Smooth muscle cell (in vitro differentiated cells): Measurements from ENCODE around the gene EP400. TPM values are rescaled to one million over a fixed set of nuclear protein-coding genes. Genes with fewer than 3 reads are reported as not detected.

ENCODE experiments used
- DNase-seq: peaks from one replicate; lab custom pipeline; 2025; ENCODE audit not compliant: unreplicated experiment; lab: John Stamatoyannopoulos, UW
- H2AFZ ChIP-seq: fragments of 200-600 bp; sonication (generic); 2 replicates; pipeline ENCODE4 v1.6.0; 2016; ENCODE audit warnings: antibody characterized with exemption, low read depth, mild to moderate bottlenecking
- H3F3A ChIP-seq: fragments of 200-600 bp; sonication (generic); 2 replicates; pipeline ENCODE4 v1.6.0; 2017; ENCODE audit warnings: antibody characterized with exemption, low read depth
- H3K27ac ChIP-seq: fragments of 200-600 bp; sonication (generic); 2 replicates; pipeline ENCODE4 v1.5.1; 2016; ENCODE audit warnings: low read depth, mild to moderate bottlenecking
- H3K27me3 ChIP-seq: fragments of 200-600 bp; sonication (generic); 2 replicates; pipeline ENCODE4 v1.6.1; 2016; ENCODE audit warnings: low read depth, mild to moderate bottlenecking
- H3K36me3 ChIP-seq: fragments of 200-600 bp; sonication (generic); 2 replicates; pipeline ENCODE4 v1.5.1; 2016; ENCODE audit warnings: low read depth
- H3K4me1 ChIP-seq: fragments of 200-600 bp; sonication (generic); 2 replicates; pipeline ENCODE4 v1.5.1; 2016; ENCODE audit warnings: low read depth
- H3K4me2 ChIP-seq: fragments of 200-600 bp; sonication (generic); 2 replicates; pipeline ENCODE4 v1.6.0; 2016; ENCODE audit warnings: mild to moderate bottlenecking
- H3K4me3 ChIP-seq: fragments of 200-600 bp; sonication (generic); 2 replicates; pipeline ENCODE4 v1.5.1; 2016; ENCODE audit warnings: mild to moderate bottlenecking
- H3K79me2 ChIP-seq: fragments of 200-600 bp; sonication (generic); 2 replicates; pipeline ENCODE4 v1.6.0; 2016; ENCODE audit warnings: low read depth, mild to moderate bottlenecking
- H3K9ac ChIP-seq: fragments of 200-600 bp; sonication (generic); 2 replicates; pipeline ENCODE4 v1.6.0; 2016; ENCODE audit warnings: low read depth
- H3K9me3 ChIP-seq: fragments of 200-600 bp; sonication (generic); replicated peaks from 2 replicates; pipeline ENCODE4 v1.5.1; 2016; ENCODE audit warnings: low read depth
- H4K20me1 ChIP-seq: fragments of 200-600 bp; sonication (generic); 2 replicates; pipeline ENCODE4 v1.6.0; 2016; ENCODE audit warnings: low read depth
- WGBS: methylation state at CpG from one replicate; pipeline ENCODE4 v1.1.7; 2016; ENCODE audit warnings: low lambda C conversion rate; 5-methylcytosine and 5-hydroxymethylcytosine counted together
- polyA plus RNA-seq: library from polyadenylated mRNA; unstranded; fragments of >200 nt; fragmentation: Nextera tagmentation; extraction: Ambion mirVana; gene quantifications from 2 replicates; pipeline ENCODE4 v1.2.1, GENCODE V29; 2016
- total RNA-seq: library from RNA; depleted of rRNA; stranded (reverse); fragments of >200 nt; gene quantifications from 2 replicates; pipeline ENCODE4 v1.2.3, GENCODE V29; 2014
- TF ChIP-seq, protein P1 (sequence below): fragments of 200-600 bp; sonication (generic); IDR thresholded peaks from 2 replicates; pipeline ENCODE4 v1.5.1; 2017; ENCODE audit warnings: borderline replicate concordance, mild to moderate bottlenecking, antibody characterized with exemption; ENCODE audit not compliant: insufficient read depth, poor library complexity, severe bottlenecking

The EP400 gene
- total and polyA plus RNA-seq, 2 experiments from 2014 or later: 6.6 to 13.6 TPM

DNA sequence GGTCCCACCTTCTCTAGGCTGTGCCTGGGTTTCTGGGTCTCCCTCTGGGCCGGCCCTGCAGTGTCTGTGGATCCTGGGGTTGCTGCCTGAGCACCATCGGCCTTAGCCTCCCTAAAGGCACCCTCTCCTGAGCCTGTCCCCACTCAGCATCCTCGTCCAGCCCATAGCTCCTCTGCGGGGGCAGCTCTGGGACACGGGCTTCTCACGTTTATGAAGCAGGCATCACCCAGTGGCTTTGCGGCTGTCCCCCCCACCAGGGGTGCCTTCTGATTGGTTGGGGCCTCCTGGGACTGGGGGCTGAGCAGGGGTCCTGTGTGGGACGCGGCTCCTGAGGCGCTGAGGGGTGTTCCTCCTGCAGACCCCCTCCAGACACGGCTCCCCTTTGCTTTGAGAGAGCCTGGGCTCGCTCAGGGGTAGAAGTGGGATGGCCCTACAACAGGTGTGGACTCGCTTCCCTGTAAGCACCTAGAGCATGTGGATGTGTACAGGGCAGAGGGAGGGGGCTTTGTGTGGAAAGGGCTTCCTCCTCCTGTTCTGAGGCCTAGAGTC lies 44.6 kb upstream of the EP400 start:
- Histone ChIP-seq H4K20me1 (peaks cover 78% of the 10 kb centered on the region), H3K4me3 (no peak overlapping the region)
- 97% methylated on average over 13 of the region's 13 CpGs for WGBS

DNA sequence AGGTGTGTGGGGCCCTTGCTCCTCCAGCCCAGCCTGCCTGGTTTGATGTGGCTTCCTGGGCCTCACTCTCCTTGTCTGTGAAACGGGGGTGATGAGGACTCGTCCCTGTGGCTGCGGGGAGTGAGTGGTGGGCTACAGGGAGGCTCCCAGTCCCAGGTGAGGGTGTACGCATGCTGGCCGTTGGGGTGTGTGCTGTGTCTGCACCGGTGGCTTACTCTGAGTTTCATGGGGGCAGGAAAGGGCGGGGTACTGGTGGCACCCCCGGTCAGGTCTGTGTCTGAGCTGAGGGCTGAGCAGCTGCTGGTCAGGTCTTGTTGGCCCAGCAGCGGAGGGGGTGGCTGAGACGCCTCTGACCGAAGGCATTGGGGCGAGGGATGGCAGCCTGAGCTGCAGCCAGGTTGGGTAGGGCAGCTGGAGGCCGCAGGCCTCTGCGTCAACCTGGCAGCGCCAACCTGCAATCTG lies 44.1 kb upstream of the EP400 start:
- 98% methylated on average over 15 of the region's 15 CpGs for WGBS
- peaks cover 75% of the 10 kb centered on the region for H4K20me1 ChIP-seq
- no peak overlapping the region for H2AFZ ChIP-seq
- no peaks in the 10 kb centered on the region for H3K4me1 ChIP-seq
- TF ChIP-seq, protein P1, sequence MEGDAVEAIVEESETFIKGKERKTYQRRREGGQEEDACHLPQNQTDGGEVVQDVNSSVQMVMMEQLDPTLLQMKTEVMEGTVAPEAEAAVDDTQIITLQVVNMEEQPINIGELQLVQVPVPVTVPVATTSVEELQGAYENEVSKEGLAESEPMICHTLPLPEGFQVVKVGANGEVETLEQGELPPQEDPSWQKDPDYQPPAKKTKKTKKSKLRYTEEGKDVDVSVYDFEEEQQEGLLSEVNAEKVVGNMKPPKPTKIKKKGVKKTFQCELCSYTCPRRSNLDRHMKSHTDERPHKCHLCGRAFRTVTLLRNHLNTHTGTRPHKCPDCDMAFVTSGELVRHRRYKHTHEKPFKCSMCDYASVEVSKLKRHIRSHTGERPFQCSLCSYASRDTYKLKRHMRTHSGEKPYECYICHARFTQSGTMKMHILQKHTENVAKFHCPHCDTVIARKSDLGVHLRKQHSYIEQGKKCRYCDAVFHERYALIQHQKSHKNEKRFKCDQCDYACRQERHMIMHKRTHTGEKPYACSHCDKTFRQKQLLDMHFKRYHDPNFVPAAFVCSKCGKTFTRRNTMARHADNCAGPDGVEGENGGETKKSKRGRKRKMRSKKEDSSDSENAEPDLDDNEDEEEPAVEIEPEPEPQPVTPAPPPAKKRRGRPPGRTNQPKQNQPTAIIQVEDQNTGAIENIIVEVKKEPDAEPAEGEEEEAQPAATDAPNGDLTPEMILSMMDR: no peak
- H3K79me2 ChIP-seq: peaks cover 40% of the 10 kb centered on the region
- no peaks in the 10 kb centered on the region for H3K36me3 ChIP-seq
- no peak for DNase-seq
- H3K27me3 ChIP-seq: no peaks in the 10 kb centered on the region
- H3K9me3 ChIP-seq: no peaks in the 10 kb centered on the region
- no peak overlapping the region for H3K4me2 ChIP-seq
- H3F3A ChIP-seq: no peaks in the 10 kb centered on the region
- no peak overlapping the region for H3K4me3 ChIP-seq
- no peak overlapping the region for H3K27ac ChIP-seq
- H3K9ac ChIP-seq: no peak overlapping the region

More for the DNA sequence above, 44.6 kb upstream of the EP400 start:
- Histone ChIP-seq H3K4me1 (no peaks in the 10 kb centered on the region), H3K9ac (no peak overlapping the region), H3F3A (no peaks in the 10 kb centered on the region), H3K4me2 (no peak overlapping the region), H3K27me3 (no peaks in the 10 kb centered on the region), H2AFZ (no peak overlapping the region), H3K9me3 (no peaks in the 10 kb centered on the region), H3K36me3 (no peaks in the 10 kb centered on the region), H3K79me2 (peaks cover 45% of the 10 kb centered on the region), H3K27ac (no peak overlapping the region)
- DNase-seq: no peak
- TF ChIP-seq, protein P1: no peak

DNA sequence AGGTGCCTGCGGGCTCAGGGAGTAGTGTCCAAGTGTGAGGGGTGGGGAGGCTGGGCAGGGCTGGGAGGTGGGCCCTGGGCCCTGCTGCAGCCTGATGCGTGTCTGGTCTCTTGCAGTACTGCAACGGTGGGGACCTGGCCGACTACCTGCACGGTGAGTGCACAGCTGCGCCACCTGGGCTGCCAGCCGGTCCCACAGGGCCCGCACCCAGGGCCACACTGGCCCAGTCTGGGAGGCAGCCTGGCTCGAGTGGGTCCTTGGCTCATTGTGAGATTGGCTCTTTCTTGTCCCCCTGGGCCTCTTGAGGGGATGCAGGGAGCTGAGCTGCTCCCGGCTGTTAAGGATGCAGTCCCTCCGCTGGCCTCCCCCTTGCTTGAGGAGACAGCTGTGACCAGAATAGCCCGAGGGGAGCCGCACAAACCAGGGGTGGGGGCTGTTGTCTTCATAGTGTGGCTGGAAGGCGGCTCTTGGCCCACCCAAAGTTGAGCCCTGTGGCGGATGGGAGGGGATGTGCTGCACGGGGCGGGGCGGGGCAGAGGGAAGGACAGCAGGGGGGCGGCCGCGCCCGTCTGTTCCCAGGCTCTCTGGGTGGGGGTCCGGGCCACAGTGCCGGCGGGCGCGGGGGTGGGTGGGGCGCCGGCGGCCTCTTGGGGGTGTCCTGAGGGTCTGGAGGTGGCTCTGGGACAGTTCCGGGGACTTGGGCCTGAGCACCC lies 42.2 kb upstream of the EP400 start:
- Histone ChIP-seq H3K9ac (no peak overlapping the region), H3K9me3 (no peaks in the 10 kb centered on the region), H3F3A (no peaks in the 10 kb centered on the region), H3K27ac (no peak overlapping the region), H3K79me2 (peaks cover 22% of the 10 kb centered on the region), H2AFZ (no peak overlapping the region), H3K36me3 (no peaks in the 10 kb centered on the region), H4K20me1 (peaks cover 63% of the 10 kb centered on the region), H3K27me3 (no peaks in the 10 kb centered on the region), H3K4me3 (no peak overlapping the region), H3K4me1 (no peaks in the 10 kb centered on the region), H3K4me2 (no peak overlapping the region)
- 97% methylated on average over 13 of the region's 31 CpGs for WGBS
- TF ChIP-seq, protein P1: no peak
- DNase-seq: no peak
